GM12878 (cell line): Measurements from ENCODE around the gene PDE7B.

ENCODE experiments used
- CTCF ChIP-seq, 3 experiments: IDR thresholded peaks in 2 of 3; conservative IDR thresholded peaks in 1 of 3; 2 replicates each; pipeline ENCODE4 v1.5.1; 2011; ENCODE audit warnings: low read depth in 3 of 3, low read length in 3 of 3, mild to moderate bottlenecking in 3 of 3, control low read depth in 2 of 3, moderate library complexity in 2 of 3, inconsistent platforms in 1 of 3, mixed read lengths in 1 of 3; ENCODE audit not compliant: control insufficient read depth in 2 of 3, insufficient read depth in 1 of 3; ENCODE audit errors: extremely low read depth in 1 of 3
- LARP7 ChIP-seq: fragments of 450-650 bp; IDR thresholded peaks from 2 replicates; pipeline ENCODE4 v1.6.1; 2017; ENCODE audit warnings: mild to moderate bottlenecking
- TCF12 ChIP-seq: IDR thresholded peaks from 2 replicates; pipeline ENCODE4 v1.6.1; 2011; ENCODE audit warnings: low read depth, mild to moderate bottlenecking, low read length

GRCh38 chr6:136036071-136036380 lies 184.5 kb downstream of the PDE7B start:
- no peak for TF ChIP-seq TCF12
- TF ChIP-seq LARP7, result no peak
- TF ChIP-seq CTCF (IDR thresholded peaks at IDR 0.05 in 2 of 3, conservative IDR thresholded peaks at IDR 0.05 in 1 of 3; ENCODE audit: control insufficient read depth in 2 of 3, extremely low read depth in 1 of 3, insufficient read depth in 1 of 3, low read depth in 3 of 3, low read length in 3 of 3), result no peak
